Dermis blood vessel endothelial cell (primary cell): Measurements from ENCODE around the gene TPST1. TPM values are rescaled to one million over a fixed set of nuclear protein-coding genes. Genes with fewer than 3 reads are reported as not detected.

Experiments used
- DNase-seq: peaks from one replicate; pipeline ENCODE4 v3.0.0; 2010
- total RNA-seq: library from RNA; depleted of rRNA; stranded (reverse); fragments of >200 nt; gene quantifications from 2 replicates; pipeline ENCODE4 v1.2.3, GENCODE V29; 2014

The TPST1 gene
- total RNA-seq, 1 donor from 2014 or later: 42.5 TPM

DNA sequence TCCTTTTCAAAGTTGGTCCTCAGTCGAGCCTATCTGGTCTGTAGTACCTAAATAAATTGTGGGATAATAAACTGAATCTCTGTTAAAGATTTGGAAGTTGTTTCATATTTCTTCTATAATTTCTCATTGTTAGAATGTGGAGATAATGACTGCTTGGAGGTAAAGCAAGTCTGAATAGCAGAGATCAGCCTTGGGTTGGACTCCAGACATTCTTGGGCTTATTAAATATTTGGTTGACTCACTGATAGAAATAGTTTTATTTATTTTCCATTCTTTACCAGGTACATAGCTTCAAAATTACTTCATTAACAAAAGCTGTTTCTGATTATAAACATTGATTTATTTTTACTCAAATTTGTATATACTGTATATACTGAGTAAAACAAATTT lies 34.3 kb downstream of the TPST1 start:
- DNase-seq: no peak

DNA sequence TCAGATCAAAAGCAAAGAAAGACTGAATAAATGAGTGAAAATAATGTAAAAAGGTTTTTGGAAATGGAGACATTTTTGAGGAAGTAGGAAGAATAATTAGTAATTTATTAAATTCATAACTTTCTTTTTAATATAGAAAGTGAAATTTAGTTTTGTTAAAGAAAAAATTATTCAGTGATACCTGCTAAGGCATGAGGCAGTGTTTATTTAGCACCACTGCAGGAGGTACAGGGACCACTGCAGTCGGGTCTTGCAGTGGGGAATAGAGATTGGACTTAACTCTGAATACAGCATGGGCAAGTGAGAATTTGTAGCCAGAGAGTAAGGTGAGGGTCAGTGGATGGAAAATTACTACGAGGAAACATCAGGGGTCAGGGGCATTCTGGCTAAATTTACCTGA lies 39.9 kb downstream of the TPST1 start:
- no peak for DNase-seq

DNA sequence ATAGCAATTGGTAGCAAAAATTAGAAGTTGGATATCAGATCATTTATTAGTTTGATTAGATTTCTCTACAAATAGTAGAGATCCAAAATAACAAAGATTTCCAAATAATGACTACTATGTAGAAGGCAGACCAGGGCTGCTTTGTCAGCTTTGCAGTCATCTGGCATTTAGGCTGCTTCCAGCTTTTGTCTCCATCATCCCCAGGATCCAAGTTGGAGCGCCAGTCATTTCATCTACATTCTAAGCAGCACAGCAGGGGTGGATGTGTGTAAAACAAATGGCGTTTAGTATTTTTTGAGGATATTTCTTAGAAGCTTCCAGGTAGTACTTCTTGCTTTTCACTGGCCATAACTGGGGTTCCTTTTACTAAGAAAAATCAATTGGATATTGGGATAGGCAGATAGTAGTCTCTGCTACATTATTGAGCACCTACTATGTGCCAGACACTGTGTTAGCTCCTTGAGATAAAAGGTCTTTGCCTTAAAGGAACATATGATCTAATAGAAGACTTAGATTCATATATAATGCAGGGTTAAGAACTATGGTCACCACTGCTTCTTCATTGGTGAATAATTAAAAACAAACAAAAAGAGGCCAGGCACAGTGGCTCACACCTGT lies 41.5 kb downstream of the TPST1 start:
- no peak for DNase-seq

DNA sequence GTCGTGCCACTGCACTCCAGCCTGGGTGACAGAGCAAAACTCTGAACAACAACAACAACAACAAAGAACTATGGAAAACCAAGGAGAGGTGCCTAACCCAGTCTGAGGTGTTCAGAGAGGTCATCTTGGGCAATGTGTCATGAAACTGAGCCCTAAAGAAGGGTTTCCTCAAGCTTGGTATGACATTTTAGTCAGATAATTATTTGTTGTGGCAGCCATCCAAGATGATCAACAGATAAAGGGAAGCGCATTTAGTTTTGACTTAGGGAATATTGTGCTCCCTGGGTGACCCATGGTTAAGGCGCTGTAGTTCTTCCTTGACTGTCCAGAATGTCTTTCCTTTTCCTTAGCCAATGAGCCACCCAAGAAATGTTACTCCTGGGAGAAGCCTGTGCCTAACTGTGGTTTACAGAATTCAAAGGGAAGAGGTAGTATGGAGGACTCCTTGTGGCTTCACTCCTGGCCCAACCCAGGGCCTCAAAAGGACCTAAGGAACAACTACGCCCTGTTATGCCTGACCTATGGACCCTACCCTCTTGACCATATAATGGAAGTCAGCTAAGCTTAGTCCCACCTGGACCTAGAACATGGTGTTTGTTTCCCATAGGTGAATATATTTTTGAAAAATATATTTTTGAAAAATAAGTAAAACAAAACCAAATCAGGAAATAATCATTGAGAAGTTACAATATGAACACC lies 42.4 kb downstream of the TPST1 start:
- DNase-seq: no peak

DNA sequence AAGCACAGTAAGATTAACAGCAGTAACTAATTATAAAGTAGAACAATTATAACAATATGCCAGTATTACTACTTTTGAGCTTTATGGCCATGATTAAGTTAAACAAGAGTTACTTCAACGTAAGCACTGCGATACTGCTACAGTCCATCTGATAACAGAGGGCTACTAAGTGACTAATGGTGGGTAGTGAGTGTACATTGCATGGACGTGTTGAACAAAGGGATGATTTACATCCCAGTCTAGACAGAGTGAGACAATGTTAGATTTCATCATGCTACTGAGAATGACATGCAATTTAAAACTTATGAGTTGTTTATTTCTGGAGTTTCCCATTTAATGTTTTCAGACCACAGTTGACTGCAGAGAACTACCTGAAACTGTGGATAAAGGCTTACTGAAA lies 45.6 kb downstream of the TPST1 start:
- peak; percentile 64 for DNase-seq

DNA sequence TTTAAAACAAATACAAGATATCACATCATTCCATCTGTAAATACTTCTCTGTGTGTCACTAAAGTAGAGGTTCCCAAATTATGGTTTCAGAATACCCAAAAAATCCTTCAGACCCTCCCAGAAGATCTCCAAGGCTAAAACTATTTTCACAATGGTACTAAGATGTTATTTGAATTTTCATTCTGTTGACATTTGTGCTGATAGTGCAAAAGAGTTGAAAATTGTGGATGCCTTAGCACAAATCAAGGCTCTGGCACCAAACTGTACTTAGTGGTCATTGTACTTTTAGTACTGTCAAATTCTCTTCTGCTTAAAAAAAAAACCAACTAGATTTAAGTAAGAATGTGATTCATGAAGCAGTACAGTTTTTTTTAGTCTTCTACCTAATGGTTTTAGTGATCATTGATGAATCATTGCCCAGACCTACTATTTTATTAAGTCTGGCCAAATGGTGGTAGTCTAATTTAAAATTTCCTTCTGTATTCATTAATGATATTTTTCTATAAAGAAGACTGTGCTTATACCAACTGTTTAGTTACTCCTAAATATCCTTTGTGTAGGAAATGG lies 50.5 kb downstream of the TPST1 start:
- DNase-seq: no peak

DNA sequence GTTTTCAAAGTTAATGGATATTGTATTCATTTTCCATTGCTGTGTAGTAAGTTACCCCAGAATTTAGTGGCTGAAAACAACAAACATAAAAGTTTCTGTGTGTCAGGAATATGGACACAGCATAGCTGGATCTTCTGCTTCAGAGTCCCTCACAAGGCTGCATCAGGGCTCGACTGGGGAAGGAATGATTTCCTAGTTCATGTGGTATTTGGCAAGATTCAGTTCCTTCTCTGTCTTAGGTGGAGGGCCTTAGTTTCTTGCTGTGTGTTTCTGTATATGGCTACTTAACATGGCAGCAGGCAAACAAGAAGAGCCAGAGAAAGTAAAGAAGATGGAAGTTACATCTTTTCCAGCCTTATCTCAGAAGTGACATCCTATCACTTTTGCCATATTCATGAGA lies 51.1 kb downstream of the TPST1 start:
- no peak for DNase-seq

DNA sequence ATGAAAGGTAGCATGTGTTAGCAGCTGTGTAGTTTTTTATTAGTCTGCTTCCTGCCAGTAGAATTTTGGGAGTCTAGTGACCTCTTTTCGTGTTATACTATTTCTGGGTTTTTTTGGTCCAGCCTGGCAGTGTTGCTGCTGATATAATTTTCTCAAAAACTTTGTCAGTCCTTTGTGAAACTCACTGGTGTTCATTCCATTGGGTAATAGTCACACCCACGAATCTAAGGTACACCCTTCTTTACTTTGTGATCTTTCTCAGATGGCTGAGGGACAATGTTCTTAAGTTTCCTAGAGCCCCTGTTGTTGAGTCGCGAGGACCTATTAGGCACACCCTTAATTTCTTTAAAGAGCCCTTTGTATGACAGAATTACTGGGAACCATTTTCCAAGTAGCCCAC lies 52.3 kb downstream of the TPST1 start:
- no peak for DNase-seq

DNA sequence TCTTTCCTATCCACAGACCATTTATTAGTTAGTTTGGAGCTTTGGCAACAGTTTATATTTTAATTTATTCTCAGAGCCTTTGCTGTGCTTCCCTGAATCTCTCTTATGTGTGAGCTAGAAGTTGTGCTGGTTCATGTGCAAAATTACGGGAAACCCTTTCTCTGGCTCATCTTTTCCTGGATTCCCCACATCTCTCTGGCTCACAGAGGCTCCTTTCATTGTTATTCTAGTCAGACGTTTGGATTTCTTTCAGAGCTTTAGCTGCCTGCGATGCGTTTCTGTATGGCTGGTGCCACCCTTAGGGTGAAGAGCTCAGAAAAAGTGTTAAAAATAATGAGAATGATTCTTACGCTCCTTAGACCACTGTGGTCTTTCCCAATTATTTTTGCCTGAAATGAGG lies 53.3 kb downstream of the TPST1 start:
- DNase-seq: no peak

DNA sequence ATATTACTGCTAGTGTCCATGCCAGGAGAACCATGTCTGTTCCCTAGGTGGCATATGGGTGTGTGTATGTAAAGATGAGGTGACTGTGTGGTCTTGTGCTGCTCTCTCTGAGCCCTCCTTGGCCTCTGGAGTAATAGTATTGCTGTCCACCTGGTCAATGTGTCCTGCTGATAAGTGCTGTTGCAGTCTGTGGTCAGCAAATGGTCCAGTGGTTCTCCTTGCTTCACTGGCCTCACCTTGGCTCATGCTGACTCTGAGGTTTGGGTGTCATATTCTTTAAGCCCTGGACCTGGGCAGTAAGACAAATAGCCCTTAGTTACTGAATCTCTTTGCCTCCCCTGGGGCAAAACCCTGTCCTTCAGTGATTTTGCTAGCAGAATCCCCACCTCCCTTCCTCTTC lies 56.8 kb downstream of the TPST1 start:
- no peak for DNase-seq

DNA sequence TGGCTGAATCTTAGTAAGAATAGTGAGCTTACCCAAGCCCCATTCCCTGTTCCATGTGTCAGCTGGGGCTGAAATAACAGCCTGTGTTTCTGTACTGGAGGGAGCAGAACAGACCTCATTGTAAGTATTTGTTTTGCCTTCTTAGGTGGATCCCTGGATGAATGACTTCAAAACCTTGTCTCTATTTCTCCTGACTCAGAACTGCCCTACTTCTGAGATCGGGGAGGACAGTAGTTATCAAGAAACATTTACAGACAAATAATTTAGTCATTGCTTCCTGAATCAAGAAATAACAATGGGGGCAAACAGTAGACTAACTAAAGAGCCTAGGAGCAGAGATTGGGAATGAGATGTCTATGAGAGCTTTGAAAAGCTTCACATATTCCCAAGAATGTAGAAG lies 58.8 kb downstream of the TPST1 start:
- DNase-seq: peak; percentile 38

DNA sequence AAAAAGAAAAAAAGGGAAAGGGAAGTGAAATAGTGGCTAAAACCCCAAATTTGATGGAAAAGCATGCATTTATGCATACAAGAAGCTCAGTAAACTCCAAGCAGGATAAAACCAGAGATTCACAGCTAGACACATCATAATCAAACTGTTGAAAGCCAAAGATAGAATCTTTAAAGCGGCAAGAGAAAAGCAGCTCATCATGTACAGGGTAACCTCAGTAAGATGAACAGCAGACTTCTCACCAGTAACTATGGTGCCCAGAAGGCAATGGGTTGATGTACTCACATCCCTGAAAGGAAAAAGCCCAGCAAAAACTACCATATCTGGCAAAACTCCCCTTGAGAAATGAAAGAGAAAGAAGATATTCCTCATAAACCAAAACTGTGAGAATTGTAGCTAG lies 60.4 kb downstream of the TPST1 start:
- DNase-seq: peak; percentile 32

DNA sequence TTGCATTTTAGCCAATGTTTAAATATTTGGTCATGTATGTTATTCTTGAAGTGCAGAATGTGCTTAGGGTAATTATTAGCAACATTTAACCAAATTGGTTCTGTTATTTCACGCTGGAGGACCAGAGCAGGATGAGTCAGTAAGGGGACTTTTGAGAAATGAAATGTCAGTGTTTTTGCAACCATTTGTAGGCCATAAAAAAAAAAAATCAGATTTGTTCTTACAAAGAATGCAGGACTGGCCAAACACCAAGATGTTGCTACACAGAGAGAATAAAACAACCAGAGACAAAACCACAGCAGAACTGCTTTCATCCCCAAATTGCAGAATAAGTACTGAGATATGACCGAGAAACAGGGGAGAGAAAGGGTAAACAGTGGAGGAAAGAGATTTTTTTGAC lies 62.1 kb downstream of the TPST1 start:
- no peak for DNase-seq

DNA sequence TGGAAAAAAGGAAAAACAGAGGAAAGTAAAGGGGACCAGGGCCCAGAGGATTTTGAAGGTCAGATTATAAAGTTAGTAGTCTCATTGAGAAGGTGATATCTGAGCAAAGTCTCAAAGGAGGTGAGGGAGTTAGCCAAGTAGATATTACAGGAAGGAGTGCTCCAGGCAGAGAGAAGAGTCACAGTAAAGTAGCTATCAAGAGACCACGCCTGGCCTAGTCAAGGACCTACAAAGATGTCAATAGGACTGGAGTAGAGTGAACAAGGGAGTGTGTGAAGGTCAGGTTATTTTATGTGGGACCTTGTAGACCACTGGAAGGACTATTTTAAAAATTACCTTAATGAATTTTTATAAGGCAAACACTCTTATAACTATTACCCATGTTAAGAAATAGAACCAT lies 64.8 kb downstream of the TPST1 start:
- DNase-seq: no peak

DNA sequence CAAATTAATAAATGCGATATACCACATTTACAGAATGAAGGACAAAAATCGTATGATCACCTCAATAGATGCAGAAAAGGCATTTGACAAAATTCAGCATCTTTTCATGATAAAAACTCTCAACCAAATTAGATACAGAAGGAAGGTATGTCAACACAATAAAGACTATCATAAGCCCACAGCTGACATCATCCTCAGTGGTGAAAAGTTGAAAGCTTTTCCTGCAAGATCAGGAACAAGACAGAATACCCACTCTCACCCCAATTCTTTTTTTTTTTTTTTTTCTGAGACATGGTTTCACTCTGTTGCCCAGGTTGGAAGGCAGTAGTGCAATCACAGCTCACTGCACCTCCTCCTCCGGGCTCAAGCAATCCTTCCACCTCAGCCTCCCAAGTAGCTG lies 67.2 kb downstream of the TPST1 start:
- DNase-seq: no peak

DNA sequence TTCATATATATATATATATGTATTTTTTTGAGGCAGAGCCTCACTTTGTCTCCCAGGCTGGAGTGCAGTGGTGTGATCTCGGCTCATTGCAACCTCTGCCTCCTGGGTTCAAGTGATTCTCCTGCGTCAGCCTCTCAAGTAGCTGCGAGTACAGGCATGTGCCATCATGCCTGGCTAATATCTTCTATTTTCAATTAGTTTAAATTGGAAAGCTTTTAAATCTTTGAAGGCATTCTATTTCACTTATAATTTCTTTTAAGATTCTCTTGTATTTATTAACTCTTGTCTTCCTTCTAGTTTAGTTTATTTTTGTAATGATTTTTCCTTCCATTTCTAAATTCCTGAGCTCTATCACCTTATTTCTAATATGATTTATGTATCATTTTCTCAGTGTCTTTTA lies 71.2 kb downstream of the TPST1 start:
- no peak for DNase-seq

DNA sequence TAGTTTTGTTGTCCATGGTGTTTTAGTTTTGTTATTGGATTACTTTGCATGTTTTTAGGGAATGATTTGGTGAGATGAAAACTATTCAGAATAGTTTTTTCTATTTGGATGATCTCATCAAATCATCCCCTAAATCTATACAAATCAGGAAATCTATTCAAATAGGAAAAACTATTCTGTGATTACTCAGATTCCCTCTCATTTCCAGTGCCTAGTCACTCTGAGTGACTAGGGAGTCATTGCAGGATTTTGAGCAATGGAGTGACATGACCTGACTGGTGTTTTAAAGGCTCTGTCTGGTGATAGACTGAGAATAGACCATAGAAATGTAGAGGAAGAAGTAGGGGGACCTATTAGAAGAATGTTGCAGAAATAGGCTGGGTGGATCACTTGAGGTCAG lies 72.4 kb downstream of the TPST1 start:
- DNase-seq: peak; percentile 16

DNA sequence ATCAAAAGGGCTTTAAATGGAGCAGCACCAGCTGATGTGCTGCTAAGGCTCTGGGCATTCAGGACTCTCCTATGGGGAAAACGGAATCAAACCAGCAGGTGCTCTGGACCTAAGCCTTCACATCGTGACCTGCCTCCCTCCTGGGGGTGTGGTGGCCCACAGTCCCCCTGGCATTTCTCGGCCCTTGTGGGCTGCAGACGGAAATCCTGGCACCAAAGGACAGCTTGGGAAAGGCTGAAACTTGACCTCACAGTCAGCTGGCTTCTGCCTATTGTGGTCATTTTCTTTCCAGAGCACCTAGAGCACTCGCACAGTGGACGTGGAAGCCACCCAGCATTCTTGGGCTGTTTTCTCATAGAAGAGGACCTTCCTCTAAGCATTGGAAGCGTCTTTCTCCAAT lies 74.8 kb downstream of the TPST1 start:
- DNase-seq: no peak

DNA sequence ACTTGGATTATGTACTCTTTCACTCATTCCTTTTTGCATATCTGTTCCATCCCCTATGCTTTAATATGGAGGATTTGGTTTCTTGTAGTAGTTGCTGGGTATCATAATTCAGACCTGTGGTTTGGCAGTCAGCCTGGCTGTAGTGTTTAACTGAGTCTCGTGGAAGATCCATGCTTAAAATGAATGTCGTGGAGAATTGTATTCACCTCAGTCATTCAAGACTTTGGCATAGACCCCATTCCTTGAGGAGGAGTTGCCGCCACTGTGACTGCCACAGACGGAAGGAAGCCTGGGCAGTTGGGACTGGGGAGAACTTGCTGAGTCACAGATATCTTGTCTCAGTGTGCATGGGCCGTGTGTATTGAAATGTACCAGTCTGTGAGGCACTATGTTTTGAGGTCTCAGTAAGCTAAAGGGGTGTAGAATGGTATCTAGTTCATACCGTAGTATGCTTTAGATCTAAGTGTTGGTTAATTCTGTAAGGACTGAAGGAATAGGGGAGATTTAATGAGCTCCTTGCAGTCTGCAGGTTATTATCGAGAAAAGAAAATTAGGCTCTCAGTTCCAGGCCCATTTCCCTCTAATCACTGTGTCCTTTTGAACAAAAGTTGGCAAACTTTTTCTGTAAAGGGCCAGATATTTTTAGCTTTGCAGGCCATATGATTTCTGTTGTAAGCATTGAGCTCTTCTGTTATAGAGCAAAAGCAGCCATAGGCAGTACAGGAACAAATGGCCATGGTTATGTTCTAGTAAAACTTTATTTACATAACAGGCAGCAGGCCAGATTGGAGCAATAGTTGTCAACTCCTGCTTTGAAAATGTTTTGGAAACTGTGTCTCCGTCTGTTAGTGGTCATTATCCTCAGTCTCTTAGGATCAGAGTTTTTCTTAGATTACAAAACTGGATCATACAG lies 76.8 kb downstream of the TPST1 start:
- DNase-seq: peak; percentile 59

DNA sequence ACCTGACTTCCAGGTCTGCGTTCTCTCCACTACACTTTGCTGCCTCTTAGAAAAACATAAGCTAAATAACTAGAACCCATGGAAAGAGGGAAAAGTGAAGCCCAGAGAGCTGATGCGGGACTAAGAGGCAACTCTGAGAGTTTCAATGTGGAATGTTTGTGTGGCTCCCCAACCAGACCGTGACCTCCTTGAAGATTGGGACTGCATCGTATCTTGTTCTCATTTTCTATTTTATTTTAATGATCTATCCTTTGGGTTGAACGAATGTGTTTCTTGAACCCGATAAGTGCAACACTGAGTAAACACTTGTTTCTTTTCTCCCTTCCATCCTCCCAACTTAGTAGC lies 77.4 kb downstream of the TPST1 start:
- DNase-seq: no peak

DNA sequence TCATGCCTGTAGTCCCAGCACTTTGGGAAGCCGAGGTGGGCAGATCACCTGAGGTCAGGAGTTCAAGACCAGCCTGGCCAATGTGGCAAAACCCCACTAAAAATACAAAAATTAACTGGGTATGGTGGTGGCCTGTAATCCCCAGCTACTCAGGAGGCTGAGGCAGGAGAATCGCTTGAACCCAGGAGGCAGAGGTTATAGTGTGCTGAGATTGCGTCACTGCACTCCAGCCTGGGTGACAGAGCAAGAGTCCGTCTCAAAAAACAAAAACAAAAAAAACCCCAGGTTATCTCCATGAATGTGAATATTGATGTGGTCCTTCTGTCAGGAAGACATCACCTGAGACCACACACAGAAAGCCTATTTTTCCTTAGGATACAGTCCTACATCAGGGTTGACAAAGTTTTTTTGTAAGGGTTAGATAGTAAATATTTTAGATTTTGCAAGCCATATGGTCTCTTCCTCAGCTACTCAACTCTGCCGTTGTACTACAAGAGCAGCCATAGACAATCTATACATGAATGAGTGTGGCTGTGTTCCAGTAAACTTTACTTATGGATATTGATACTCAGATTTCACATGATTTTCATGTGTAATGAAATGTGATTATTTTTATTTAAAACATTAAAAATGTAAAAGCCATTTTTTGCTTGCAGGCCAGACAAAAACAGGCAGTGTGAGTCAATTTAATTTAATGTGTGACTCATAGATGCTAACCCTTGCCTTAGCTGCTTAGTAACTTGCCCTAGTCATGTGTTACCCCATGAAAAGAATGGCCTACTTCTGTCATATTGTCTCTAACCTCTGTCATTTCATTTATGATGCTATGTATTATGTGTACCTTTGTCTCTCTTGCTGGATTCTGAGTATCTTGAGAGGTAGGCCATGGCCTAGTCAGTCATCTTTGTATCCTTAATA lies 78.1 kb downstream of the TPST1 start:
- peak; percentile 79 for DNase-seq

DNA sequence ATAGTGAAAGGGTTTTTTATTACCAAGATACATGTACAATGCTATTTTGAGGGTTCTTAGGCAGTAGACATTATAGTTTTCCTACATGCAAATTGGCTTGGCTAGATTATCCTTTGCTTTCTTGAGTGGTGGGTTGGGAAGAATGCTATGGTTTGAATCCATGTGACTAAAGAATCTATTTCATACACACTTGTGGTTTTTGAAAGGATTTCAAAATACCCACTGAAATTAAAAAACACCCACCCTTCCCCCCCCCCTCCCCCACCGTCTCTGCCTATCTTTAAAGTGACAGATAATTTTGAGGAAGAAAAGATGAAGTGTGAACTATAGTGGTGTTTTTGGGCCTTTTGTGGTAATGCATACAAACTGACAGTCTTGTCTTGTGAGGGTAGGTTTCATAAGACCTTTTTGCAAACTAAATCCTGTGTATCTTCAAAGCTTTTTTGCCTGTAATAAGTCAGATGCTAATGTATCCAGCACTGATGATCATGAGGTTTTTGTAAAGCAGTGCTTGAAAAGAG lies 90.9 kb downstream of the TPST1 start:
- no peak for DNase-seq
